KMS-11 (cell line): ENCODE measurements around the gene UACA.

ENCODE experiments used
- H2AFZ ChIP-seq: fragments of 200-600 bp; sonication (generic); 2 replicates; pipeline ENCODE4 v1.6.1; 2016; ENCODE audit warnings: antibody characterized with exemption, mixed run types, low read depth
- H3K27ac ChIP-seq: fragments of 200-600 bp; sonication (generic); 2 replicates; pipeline ENCODE4 v1.6.1; 2016; ENCODE audit warnings: mild to moderate bottlenecking, mixed run types
- H3K27me3 ChIP-seq: fragments of 200-600 bp; sonication (generic); 2 replicates; pipeline ENCODE4 v1.6.1; 2017; ENCODE audit warnings: mild to moderate bottlenecking, low read depth, mixed run types, moderate library complexity; ENCODE audit not compliant: insufficient read depth
- H3K36me3 ChIP-seq: fragments of 200-600 bp; sonication (generic); 2 replicates; pipeline ENCODE4 v1.6.1; 2017; ENCODE audit warnings: mild to moderate bottlenecking, mixed run types; ENCODE audit not compliant: insufficient read depth
- H3K4me1 ChIP-seq: fragments of 200-600 bp; sonication (generic); 2 replicates; pipeline ENCODE4 v1.6.1; 2016; ENCODE audit warnings: mild to moderate bottlenecking, low read depth, mixed run types; ENCODE audit not compliant: poor library complexity, severe bottlenecking
- H3K4me2 ChIP-seq: fragments of 200-600 bp; sonication (generic); 2 replicates; pipeline ENCODE4 v1.7.0; 2016; ENCODE audit warnings: mild to moderate bottlenecking, mixed run types
- H3K4me3 ChIP-seq: fragments of 200-600 bp; sonication (generic); IDR thresholded peaks from 2 replicates; pipeline ENCODE4 v1.6.1; 2017; ENCODE audit warnings: low read depth, low read length, mixed read lengths; ENCODE audit not compliant: insufficient read depth
- H3K79me2 ChIP-seq: fragments of 200-600 bp; sonication (generic); 2 replicates; pipeline ENCODE4 v1.6.1; 2016; ENCODE audit warnings: low read depth, mixed run types; ENCODE audit not compliant: insufficient read depth
- H3K9ac ChIP-seq: fragments of 200-600 bp; sonication (generic); 2 replicates; pipeline ENCODE4 v1.6.1; 2016; ENCODE audit warnings: mild to moderate bottlenecking, mixed run types
- H4K20me1 ChIP-seq: fragments of 200-600 bp; sonication (generic); 2 replicates; pipeline ENCODE4 v1.6.1; 2016; ENCODE audit warnings: mild to moderate bottlenecking, mixed run types; ENCODE audit not compliant: insufficient read depth
- TF ChIP-seq, protein P1 (sequence below): fragments of 200-600 bp; sonication (generic); conservative IDR thresholded peaks from 2 replicates; pipeline ENCODE4 v1.6.1; 2017; ENCODE audit warnings: low read depth, mild to moderate bottlenecking, antibody characterized with exemption, low read length, moderate library complexity, mixed read lengths

UACA gene

DNA sequence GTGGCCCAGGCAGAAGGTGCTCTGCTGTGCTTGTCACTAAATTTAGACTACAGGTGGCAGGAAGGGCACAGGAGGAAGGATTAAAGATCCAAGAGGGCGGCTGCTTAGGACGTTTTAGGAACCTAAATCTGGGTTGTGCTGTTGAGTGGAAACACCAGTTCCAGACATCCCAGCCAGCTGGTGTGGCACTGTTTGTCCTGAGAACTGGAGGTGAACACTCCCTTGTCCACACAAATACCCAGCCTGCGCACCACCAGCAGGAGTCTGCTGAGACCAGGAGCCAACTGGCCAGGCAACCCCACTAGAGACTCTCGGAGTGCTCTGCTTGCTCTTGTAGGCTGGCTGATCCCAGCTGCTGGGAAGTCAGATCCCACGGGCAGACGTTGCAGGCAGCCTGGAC lies 30.3 kb upstream of the UACA start:
- no peak overlapping the region for H3K9ac ChIP-seq
- H3K27me3 ChIP-seq = no peaks in the 10 kb centered on the region
- TF ChIP-seq, protein P1, sequence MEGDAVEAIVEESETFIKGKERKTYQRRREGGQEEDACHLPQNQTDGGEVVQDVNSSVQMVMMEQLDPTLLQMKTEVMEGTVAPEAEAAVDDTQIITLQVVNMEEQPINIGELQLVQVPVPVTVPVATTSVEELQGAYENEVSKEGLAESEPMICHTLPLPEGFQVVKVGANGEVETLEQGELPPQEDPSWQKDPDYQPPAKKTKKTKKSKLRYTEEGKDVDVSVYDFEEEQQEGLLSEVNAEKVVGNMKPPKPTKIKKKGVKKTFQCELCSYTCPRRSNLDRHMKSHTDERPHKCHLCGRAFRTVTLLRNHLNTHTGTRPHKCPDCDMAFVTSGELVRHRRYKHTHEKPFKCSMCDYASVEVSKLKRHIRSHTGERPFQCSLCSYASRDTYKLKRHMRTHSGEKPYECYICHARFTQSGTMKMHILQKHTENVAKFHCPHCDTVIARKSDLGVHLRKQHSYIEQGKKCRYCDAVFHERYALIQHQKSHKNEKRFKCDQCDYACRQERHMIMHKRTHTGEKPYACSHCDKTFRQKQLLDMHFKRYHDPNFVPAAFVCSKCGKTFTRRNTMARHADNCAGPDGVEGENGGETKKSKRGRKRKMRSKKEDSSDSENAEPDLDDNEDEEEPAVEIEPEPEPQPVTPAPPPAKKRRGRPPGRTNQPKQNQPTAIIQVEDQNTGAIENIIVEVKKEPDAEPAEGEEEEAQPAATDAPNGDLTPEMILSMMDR = no peak
- H3K4me1 ChIP-seq = no peaks in the 10 kb centered on the region
- H3K4me2 ChIP-seq = no peak overlapping the region
- no peak overlapping the region for H3K27ac ChIP-seq
- no peaks in the 10 kb centered on the region for H3K36me3 ChIP-seq
- no peaks in the 10 kb centered on the region for H4K20me1 ChIP-seq
- no peaks in the 10 kb centered on the region for H3K79me2 ChIP-seq
- H2AFZ ChIP-seq = no peak overlapping the region
- no peak overlapping the region for H3K4me3 ChIP-seq

DNA sequence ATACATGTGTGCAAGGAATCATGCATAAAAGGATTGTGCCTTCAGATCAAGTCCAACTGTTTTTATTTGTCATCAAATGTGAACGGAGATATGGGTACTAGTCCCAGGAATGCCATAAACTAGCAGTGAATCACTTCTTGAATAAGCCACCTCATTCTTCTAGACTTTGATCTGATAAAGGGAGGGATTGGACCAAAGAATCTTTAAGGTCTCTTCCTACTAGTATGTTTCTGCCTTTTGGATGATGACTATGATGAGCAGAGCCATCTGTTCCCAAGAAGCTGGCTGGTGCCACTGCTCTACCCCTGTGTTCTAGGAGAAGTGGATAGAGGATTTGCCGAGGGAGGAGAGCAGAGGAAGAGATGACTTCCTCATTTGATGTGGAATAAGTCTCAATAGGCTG lies 28.8 kb upstream of the UACA start:
- TF ChIP-seq, protein P1 = no peak
- Histone ChIP-seq H4K20me1 (no peaks in the 10 kb centered on the region), H3K9ac (no peak overlapping the region), H3K4me3 (no peak overlapping the region), H3K36me3 (no peaks in the 10 kb centered on the region), H3K4me2 (no peak overlapping the region), H3K27me3 (no peaks in the 10 kb centered on the region), H3K79me2 (no peaks in the 10 kb centered on the region), H3K4me1 (no peaks in the 10 kb centered on the region), H2AFZ (no peak overlapping the region), H3K27ac (no peak overlapping the region)

DNA sequence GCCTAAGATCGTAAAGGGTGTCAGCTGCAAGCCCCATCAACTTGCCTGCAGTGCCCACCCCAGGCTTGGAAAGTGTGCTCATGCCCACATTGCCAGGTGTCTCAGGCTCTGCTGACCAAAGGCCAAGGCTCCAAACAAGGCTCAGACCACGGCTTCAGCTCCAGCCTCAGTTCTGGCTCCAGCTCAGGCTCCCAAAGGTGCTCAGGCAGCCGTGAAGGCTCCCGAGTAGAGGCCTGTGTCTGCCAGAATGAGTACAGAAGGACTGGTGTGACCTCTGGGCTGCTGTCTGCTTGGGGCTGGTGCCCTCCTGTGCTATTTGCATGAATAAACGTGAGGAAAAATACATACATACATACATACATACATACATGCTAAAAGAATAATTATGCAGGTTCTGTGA lies 27.9 kb upstream of the UACA start:
- Histone ChIP-seq H3K36me3 (no peaks in the 10 kb centered on the region), H3K4me2 (no peak overlapping the region)

DNA sequence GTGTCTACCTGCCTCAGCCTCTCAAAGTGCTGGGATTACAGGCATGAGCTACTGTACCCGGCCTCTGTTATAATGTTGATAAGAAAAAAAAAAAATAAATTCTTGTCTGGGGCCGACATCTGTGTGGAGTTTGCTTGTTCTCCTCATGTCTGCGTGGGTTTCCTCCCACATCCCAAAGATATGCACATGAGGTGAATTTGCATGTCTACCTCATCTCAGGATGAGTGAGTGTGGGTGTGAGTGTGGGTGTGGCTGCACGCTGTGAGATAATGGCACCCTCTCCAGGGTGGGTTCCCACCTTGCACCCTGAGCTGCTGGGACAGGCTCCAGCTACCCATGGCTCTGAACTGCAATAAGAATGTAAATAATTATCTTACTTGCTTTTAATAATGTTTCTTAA lies 25.9 kb upstream of the UACA start:
- H3K4me1 ChIP-seq = no peaks in the 10 kb centered on the region
- no peaks in the 10 kb centered on the region for H3K27me3 ChIP-seq
- H3K27ac ChIP-seq = no peak overlapping the region
- TF ChIP-seq, protein P1 = no peak
- H3K4me3 ChIP-seq = no peak overlapping the region
- H3K36me3 ChIP-seq = no peaks in the 10 kb centered on the region
- no peak overlapping the region for H3K4me2 ChIP-seq
- H2AFZ ChIP-seq = no peak overlapping the region
- no peaks in the 10 kb centered on the region for H4K20me1 ChIP-seq
- H3K9ac ChIP-seq = no peak overlapping the region
- H3K79me2 ChIP-seq = no peaks in the 10 kb centered on the region

More for the DNA sequence above, 27.9 kb upstream of the UACA start:
- TF ChIP-seq, protein P1 = no peak
- Histone ChIP-seq H3K4me1 (no peaks in the 10 kb centered on the region), H3K79me2 (no peaks in the 10 kb centered on the region), H3K27ac (no peak overlapping the region), H3K27me3 (no peaks in the 10 kb centered on the region), H2AFZ (no peak overlapping the region), H4K20me1 (no peaks in the 10 kb centered on the region), H3K9ac (no peak overlapping the region), H3K4me3 (no peak overlapping the region)
